ENCODE results near the gene SLC35E1. TPM values are rescaled to one million over a fixed set of nuclear protein-coding genes. Genes with fewer than 3 reads are reported as not detected.
"Not testable (repeated sequence)": the region's sequence is repeated elsewhere in the genome, so short reads cannot be mapped to it uniquely, and the experiment has no call there.

The SLC35E1 gene
- total RNA-seq, 2 donors from 2014 or later = 68.1 to 75.9 TPM

DNA sequence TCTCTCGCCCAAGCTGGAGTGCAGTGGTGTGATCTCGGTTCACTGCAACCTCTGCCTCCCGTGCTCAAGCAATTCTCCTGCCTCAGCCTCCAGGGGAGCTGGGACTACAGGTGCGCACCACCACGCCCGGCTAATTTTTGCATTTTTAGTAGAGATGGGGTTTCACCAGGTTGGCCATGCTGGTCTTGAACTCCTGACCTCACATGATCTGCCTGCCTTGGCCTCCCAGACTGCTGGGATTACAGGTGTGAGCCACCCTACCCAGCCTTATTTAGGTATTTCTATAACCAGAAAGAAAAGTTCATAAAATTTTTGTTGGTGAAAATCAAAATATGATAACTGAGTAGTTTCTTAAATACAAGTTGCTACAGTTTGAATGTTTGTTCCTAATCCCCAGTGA is 28.5 kb downstream of the SLC35E1 start:
- H3K27ac Mint-ChIP-seq = peak overlapping the region; percentile 93
- ATAC-seq = not testable (repeated sequence)

DNA sequence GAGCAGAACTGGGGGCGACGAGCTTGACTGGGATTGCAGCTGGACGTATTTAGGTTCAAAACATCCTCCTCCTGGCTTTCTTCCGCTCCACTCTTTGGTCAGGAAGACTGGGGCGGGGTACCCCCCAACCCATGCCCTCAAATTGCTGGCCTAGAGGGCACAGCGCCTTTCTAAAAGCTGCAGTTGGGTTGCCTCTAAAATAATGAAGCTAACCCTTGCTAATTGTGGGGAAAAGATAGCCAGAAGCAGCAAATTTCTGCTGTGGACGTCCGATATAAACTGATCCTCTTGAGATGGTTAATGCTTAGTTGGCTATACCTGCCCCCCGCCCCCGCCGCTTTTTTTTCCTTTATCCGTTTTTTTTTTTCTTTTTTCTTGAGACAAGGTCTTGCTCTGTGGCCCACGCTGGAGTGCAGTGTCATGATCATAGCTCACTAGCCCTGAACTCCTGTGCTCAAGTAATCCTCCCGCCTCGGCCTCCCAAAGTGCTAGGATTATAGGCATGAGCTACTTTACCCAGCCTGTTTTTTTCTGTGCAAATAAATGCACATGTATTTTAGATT is 29.2 kb downstream of the SLC35E1 start:
- peaks cover 33% of the 10 kb centered on the region for H3K4me1 Mint-ChIP-seq
- peak overlapping the region; percentile 93 for H3K27ac Mint-ChIP-seq
- ATAC-seq = peak; percentile 13
- H3K4me3 Mint-ChIP-seq = peak overlapping the region; percentile 97
- H3K9me3 ChIP-seq (ENCODE audit: control insufficient read depth, low read length, poor library complexity, severe bottlenecking) = no peaks in the 10 kb centered on the region
- no peak for DNase-seq
- peaks cover 3% of the 10 kb centered on the region for H3K36me3 Mint-ChIP-seq (ENCODE audit: low read depth)
- H3K27me3 Mint-ChIP-seq = no peaks in the 10 kb centered on the region

More for the DNA sequence above, 28.5 kb downstream of the SLC35E1 start:
- Mint-ChIP-seq H3K4me1 (peaks cover 28% of the 10 kb centered on the region), H3K4me3 (peak overlapping the region; percentile 97)
- DNase-seq; H3K9me3 ChIP-seq (ENCODE audit: control insufficient read depth, low read length, poor library complexity, severe bottlenecking); H3K27me3 Mint-ChIP-seq; H3K36me3 Mint-ChIP-seq (ENCODE audit: low read depth): not testable (repeated sequence)

DNA sequence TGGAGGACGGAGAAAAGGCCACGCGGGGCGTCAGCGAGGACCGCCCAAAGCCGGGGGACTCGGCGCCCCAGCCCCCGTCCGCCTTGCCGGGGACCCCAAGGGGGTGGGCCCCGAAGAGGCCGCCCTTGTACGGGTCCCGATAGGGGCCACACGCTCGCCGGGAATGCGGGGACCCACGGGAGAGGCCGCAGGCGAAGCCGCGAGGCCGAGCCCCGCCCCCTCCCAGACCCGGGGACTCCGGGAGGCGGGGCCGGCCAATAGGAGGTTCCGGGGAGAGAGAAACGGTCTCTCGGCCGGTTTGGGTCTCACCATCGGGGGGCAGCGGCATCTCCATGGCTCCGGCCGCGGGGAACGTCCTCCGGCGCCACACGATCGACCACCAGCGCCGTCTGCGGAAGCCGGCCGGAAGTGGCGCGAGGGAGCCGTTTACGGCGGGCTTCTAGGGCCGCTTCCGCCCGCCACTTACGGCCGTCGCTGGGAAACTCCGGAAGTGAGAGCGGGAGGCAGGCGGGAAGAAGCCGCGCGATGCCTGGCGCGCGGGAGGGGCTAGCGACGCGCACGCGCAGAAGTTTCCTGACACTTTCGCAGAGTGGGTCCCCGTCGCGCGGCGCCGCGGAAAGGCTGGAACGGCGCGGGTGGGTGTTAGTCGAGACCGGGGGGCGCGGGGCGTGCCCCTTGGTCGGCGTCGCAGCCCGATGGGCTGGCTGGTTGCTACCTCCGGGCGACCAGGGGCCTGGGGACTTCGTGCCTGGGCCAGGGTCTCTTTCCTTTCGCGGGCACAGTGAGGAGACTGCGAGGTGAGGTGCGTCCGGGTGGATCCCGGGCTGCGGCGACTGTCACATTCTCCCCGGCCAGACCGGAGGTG is 29.9 kb downstream of the SLC35E1 start, which contains the start of gene CHERP:
CHERP (minus strand) TSS at position 393 of the 865 bp plus-strand sequence; CDS start at position 334, 59 bp downstream.
- Mint-ChIP-seq H3K27ac (peak within 1 kb of the TSS; percentile 93), H3K27me3 (no peaks in the 10 kb centered on the region), H3K36me3 (ENCODE audit: low read depth) (peaks cover 3% of the 10 kb centered on the region), H3K4me3 (peak within 1 kb of the TSS; percentile 97), H3K4me1 (peaks cover 37% of the 10 kb centered on the region)
- peak; percentile 89 to 92 (median 92) for DNase-seq
- H3K9me3 ChIP-seq (ENCODE audit: control insufficient read depth, low read length, poor library complexity, severe bottlenecking) = no peaks in the 10 kb centered on the region
- ATAC-seq = peak; percentile 89

DNA sequence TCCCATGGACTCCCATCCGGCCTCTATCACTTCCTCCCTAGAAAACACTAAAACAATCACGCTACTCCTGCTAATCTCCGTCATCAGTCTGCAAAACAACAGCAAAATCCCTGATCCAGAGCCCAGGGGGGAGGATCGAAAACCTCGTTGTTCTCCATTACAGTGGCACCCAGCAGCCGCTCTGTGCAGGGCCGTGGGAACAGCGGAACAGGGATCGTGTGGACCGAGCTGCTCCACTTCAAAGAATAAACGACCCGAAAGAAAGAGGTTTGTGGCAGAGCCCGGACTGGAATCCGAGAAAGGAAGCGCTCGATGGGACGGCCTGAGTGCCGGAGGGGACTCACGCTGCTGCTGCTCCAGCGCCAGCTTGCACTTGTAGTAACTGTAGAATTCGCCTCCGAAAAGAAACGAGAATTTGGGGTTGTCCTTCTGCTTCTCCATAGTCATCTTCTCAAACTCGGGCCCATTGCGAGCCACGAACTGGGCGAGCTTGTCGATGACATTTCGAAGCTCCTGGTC is 30.6 kb downstream of the SLC35E1 start:
- ATAC-seq (peak; percentile 4), DNase-seq (no peak)
- H3K9me3 ChIP-seq (ENCODE audit: control insufficient read depth, low read length, poor library complexity, severe bottlenecking) = no peaks in the 10 kb centered on the region
- Mint-ChIP-seq H3K36me3 (ENCODE audit: low read depth) (peaks cover 3% of the 10 kb centered on the region), H3K27me3 (no peaks in the 10 kb centered on the region), H3K27ac (peak overlapping the region; percentile 93), H3K4me3 (peak overlapping the region; percentile 89), H3K4me1 (peaks cover 39% of the 10 kb centered on the region)

DNA sequence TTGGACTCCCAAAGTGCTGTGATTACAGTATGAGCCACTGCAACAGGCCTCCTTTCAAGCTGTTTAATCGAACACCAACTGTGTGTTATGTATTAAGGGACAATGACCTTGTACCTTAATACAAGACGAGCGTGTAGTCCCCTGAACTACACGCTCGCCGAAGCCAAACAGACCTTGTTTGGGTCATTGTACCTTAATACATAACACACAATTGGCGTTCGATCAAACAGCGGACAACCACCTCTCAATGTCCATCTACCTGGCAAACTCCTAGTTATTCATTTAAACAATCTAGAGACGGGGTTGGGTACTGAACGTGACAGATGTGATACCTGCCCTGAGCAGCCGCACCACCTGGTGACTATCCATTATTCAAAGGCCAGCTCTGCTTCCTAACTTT is 31.3 kb downstream of the SLC35E1 start:
- H3K4me3 Mint-ChIP-seq = peak overlapping the region; percentile 89
- DNase-seq = no peak
- peaks cover 3% of the 10 kb centered on the region for H3K36me3 Mint-ChIP-seq (ENCODE audit: low read depth)
- no peak for ATAC-seq
- peak overlapping the region; percentile 93 for H3K27ac Mint-ChIP-seq
- peaks cover 41% of the 10 kb centered on the region for H3K4me1 Mint-ChIP-seq
- H3K9me3 ChIP-seq (ENCODE audit: control insufficient read depth, low read length, poor library complexity, severe bottlenecking) = no peaks in the 10 kb centered on the region
- no peaks in the 10 kb centered on the region for H3K27me3 Mint-ChIP-seq

DNA sequence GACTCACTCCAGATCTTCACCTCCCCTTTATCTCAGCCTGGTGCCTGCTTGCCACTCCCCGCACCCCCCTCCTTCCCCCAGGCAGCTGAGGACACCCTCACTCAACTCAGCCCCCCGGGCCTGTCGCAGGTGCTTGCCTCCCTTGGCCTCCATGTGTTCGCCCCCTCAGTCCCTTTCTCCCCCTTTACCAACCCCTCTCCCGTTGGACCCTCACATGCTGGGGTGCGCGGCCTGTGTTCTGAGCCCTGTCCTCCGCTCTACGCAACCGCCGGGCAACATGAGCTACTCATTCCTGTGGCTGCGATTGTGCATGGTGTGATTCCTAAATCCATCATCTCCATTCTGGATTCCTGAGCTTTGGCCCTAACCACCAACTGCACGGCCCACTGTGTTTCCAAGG is 35.1 kb downstream of the SLC35E1 start:
- no peak overlapping the region for H3K4me3 Mint-ChIP-seq

DNA sequence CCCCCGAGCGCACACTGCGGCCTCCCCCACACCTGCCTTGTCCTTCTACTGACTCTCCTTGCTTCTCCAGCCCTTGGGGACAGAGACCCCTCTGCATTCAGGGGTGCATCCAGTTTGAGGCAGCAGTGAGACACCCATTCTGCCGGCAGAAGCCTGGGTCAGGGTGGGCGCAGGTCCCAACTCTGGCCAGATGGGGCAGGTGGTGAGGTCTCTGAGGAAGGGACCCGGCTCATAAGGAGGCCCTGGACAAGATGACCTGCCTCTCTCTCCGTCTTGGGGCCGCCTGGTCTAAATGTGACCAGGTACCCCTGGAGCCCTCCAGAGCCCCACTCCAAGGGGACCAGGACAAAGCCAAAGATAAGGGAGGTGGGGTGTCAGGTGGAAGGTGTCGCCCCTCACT is 36.1 kb downstream of the SLC35E1 start:
- ATAC-seq (no peak), DNase-seq (no peak)
- Mint-ChIP-seq H3K27me3 (no peaks in the 10 kb centered on the region), H3K36me3 (ENCODE audit: low read depth) (peaks cover 5% of the 10 kb centered on the region), H3K27ac (peak overlapping the region; percentile 67), H3K4me1 (peaks cover 26% of the 10 kb centered on the region), H3K4me3 (no peak overlapping the region)
- H3K9me3 ChIP-seq (ENCODE audit: control insufficient read depth, low read length, poor library complexity, severe bottlenecking) = no peaks in the 10 kb centered on the region

More for the DNA sequence above, 35.1 kb downstream of the SLC35E1 start:
- no peaks in the 10 kb centered on the region for H3K9me3 ChIP-seq (ENCODE audit: control insufficient read depth, low read length, poor library complexity, severe bottlenecking)
- Mint-ChIP-seq H3K4me1 (peaks cover 27% of the 10 kb centered on the region), H3K36me3 (ENCODE audit: low read depth) (peaks cover 5% of the 10 kb centered on the region), H3K27me3 (no peaks in the 10 kb centered on the region), H3K27ac (peak overlapping the region; percentile 67)
- DNase-seq = no peak
- ATAC-seq = no peak

DNA sequence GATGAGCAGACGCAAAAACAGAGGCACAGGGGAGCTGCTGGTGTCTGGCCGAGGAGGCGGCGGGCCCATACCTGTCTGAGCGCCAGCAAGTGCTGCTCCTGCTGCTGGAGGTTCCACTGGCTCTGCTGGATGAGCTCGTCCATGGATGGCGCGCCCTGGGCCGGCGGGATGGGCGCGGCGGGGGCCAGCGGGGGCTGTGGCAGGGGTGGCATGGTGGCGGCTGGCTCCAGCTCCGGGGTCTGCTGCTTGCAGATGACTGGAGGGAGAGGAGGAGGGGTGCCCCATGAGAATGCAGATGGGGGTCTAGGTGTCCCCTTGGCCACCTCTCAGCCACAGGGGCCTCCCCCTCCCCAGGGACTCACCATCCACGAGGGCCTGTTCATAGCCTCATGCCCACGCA is 36.8 kb downstream of the SLC35E1 start:
- DNase-seq (no peak), ATAC-seq (no peak)
- no peaks in the 10 kb centered on the region for H3K9me3 ChIP-seq (ENCODE audit: control insufficient read depth, low read length, poor library complexity, severe bottlenecking)
- Mint-ChIP-seq H3K4me3 (no peak overlapping the region), H3K27ac (no peak overlapping the region), H3K36me3 (ENCODE audit: low read depth) (peaks cover 5% of the 10 kb centered on the region), H3K4me1 (peaks cover 26% of the 10 kb centered on the region), H3K27me3 (no peaks in the 10 kb centered on the region)

DNA sequence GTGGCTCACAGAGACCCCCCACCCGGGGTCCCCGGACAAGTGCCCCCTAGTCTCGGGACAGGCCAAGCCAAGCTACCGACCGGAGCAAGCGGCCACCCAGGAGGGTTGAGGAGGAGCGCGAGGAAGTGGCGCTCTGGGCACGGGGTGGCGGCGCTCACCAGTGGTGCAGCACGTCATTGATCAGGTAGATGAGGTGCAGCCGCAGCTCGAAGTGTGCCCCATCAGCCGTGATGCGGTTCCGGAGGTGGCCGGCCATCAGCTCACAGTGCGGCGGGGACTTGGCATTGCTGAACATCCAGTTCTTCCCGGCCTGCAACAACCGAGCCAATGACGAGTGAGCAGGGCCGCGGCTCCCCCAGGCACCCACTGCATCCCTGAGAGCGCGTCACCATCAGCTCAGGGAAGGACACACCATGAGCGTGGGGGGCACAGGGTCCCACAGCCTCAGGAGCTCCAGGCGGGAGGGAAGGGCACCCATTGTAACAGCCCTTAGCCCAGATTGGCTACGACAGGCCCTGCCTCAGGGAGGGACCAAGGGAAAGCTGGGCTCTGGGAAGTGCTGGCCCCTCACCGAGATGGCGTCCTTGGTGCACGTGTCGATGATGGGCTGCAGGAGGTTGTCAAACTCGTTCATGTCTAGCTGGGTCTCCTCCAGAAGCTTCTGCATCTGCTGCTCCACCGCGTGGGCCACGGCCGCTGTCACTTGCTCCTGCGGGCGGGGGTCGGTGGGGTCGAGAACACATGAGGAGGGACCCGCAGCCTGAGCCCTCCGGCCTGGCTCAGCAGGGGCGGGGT is 39.6 kb downstream of the SLC35E1 start:
- DNase-seq = no peak
- Mint-ChIP-seq H3K27ac (no peak overlapping the region), H3K4me1 (peaks cover 12% of the 10 kb centered on the region), H3K27me3 (no peaks in the 10 kb centered on the region), H3K36me3 (ENCODE audit: low read depth) (peaks cover 6% of the 10 kb centered on the region), H3K4me3 (no peak overlapping the region)
- H3K9me3 ChIP-seq (ENCODE audit: control insufficient read depth, low read length, poor library complexity, severe bottlenecking) = no peaks in the 10 kb centered on the region
- no peak for ATAC-seq

DNA sequence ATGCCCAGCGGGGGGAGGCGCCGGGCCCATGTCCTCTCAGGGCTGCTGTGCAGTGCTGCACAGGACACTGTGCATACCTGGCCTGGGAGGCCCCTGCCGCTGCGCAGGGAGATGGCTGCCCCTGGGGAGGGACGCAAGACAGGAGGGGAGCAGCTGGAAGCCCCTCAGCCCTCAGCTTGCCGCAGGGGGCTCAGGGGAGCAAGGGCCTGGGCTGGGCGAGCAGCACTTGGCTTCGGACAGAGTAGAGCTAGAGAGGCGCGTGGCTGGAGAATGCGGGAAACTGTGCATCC is 40.9 kb downstream of the SLC35E1 start:
- H3K9me3 ChIP-seq (ENCODE audit: control insufficient read depth, low read length, poor library complexity, severe bottlenecking) = no peaks in the 10 kb centered on the region
- H3K4me3 Mint-ChIP-seq = no peak overlapping the region
- no peaks in the 10 kb centered on the region for H3K27me3 Mint-ChIP-seq
- ATAC-seq = no peak
- peaks cover 8% of the 10 kb centered on the region for H3K4me1 Mint-ChIP-seq
- H3K27ac Mint-ChIP-seq = no peak overlapping the region
- H3K36me3 Mint-ChIP-seq (ENCODE audit: low read depth) = peaks cover 7% of the 10 kb centered on the region
- DNase-seq = no peak

DNA sequence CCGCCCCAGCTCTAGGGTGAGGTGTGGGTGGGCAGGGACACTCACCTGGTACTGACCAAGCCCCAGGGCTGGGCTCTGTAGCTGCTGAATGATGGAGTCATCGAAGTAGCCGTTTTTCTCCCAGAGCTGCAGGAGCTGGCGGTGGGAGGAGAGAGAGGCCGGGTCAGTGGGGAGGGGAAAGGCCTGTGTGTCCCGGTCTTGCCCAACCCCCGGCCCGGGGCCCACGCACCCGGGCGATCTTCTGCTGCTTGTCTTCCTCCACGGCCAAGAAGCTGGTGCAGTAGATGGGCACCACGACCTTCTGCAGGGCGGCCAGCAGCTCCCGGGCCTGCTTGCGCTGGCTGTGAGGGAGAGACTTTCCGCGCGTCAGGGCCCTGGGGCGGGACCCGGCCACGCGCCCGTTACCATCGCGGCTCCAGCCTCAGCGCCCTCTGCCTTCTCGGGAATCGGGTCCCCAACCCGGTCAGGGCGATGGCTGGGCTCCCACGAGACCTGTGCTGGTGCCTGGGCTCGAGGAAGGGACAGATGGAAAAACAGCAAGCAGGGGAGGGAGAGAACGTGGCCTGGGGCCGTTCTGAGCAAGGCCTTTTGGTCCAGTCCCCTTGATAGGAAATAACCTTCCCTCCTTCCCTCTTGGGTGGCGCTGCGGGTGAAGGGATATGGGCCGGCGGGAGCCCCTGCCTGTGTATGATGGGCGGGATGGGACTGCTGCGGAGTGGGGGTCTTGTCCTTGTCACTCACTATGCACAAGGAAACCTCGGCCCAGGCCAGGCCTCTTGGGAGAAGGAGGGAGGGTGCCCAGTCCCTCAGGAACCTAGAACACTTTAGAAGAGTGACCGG is 41.5 kb downstream of the SLC35E1 start:
- H3K27me3 Mint-ChIP-seq = no peaks in the 10 kb centered on the region
- peaks cover 4% of the 10 kb centered on the region for H3K4me1 Mint-ChIP-seq
- H3K36me3 Mint-ChIP-seq (ENCODE audit: low read depth) = peaks cover 7% of the 10 kb centered on the region
- H3K27ac Mint-ChIP-seq = no peak overlapping the region
- no peaks in the 10 kb centered on the region for H3K9me3 ChIP-seq (ENCODE audit: control insufficient read depth, low read length, poor library complexity, severe bottlenecking)
- no peak overlapping the region for H3K4me3 Mint-ChIP-seq
- ATAC-seq (no peak), DNase-seq (no peak)

DNA sequence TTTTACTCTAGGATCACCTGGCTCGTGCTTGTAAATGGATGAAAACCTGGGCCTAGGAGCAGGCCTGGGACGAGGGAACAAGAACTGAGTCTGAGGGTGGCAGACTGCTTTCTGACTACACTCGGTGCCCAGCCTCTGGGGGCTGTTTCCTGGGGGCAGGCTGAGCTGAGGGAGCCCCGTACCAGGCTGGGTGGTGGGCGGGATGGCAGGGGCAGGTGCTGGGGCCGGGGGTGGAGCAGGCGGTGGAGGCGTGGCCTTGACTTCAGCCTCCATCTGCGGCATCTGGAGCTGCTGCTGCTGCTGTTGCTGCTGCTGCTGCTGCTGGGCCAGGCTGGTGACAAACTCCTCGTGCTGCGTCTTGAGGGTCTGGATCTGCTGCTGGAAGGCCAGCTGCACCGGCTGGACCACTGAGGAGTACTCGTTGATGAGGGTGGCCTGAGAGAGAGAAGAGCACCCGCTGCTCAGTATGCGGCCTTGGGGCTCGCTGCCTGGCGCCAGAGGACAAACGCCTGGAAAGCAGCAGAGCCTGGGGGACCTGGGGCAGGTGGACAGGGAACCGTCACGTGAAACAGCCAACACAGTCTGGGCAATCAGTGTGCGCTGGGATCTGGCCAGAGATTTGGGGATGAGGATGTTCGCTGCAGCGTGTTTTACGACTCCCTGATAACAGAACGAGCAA is 42.6 kb downstream of the SLC35E1 start:
- ATAC-seq = no peak
- peaks cover 7% of the 10 kb centered on the region for H3K36me3 Mint-ChIP-seq (ENCODE audit: low read depth)

More for the DNA sequence above, 42.6 kb downstream of the SLC35E1 start:
- Mint-ChIP-seq H3K4me1 (peaks cover 4% of the 10 kb centered on the region), H3K27me3 (no peaks in the 10 kb centered on the region), H3K4me3 (no peak overlapping the region), H3K27ac (no peak overlapping the region)
- H3K9me3 ChIP-seq (ENCODE audit: control insufficient read depth, low read length, poor library complexity, severe bottlenecking) = no peaks in the 10 kb centered on the region
- no peak for DNase-seq
